Stimulated activated CD4-positive, alpha-beta T cell treated with anti-CD3 and anti-CD28 coated beads, TNF-alpha, amount 100 ng/mL, for 4 hours (primary cell): ENCODE data around the gene NPAS1.
"Not testable (repeated sequence)": the region's sequence is repeated elsewhere in the genome, so short reads cannot be mapped to it uniquely, and the experiment has no call there.

Experiments
- DNase-seq, 3 experiments: peaks; one replicate each; pipeline ENCODE4 v3.0.0-alpha.2; 2020; ENCODE audit warnings: low read depth in 3 of 3

The NPAS1 gene

DNA sequence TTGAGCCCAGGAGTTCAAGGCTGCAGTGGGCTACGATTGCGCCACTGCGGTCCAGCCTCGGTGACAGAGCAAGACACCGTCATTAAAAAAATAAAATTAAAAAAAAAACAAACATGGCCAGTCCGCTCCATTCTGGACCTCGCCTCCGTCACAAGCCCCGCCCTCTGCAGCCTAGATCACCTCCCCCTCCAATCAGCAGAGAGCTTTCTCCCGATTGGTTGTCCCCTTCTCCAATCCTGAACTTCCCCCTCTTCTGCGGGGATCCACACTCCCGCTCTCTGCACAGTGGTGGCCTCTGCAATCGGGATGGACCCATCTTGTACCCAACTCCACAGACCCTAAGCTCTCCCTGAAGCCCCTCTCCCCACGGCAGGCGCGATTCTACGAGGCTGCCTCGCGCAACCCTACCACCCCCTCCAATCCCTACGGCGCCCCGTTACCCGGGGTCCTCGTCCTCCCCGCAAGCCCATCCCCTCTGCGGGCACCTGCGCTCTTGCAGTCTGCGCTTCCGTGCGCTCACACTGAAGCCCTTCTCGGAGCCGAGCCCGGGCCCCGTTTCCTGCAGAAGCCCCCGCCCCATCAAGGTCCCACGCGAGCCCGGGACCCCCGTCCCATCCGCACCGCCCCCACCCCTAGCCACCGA lies 28.2 kb downstream of the NPAS1 start:
- DNase-seq, result peak; percentile 33 to 36 (median 33)

DNA sequence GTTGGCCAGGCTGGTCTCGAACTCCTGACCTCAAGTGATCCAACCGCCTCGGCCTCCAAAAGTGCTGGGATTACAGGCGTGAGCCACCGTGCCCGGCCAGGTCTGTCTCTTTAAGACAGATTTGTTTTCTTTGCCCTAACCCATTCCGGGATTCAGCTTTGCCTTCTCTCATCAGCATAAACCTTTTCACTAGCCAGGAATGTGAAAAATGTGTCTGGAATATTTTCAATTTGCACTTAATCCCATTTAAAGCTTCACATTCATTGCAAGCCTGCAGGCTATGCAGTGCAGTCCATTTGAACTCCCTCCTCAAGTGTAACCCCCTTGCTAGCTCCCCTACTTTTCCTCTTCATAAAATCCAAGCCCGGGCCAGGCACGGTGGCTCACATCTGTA lies 29.7 kb downstream of the NPAS1 start:
- DNase-seq, result no peak

DNA sequence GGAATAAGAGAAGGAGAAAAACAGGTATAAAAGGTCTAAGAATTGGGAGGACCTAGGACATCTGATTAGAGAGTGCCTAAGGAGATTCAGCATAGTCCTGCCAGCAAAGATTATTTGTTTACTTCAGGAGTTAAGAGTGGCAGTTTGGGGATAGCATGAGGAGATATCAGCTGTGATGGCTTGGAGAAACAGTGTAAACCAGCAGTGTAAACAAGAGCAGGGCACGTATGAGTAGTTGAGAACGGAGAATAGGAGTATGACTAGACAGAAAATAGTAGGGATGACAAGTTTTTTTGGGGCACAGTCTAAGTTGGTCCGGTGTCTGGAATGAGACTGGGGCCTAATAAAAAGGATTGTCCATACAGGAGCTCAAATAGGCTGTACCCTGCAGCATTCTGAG lies 30.9 kb downstream of the NPAS1 start:
- DNase-seq, result not testable (repeated sequence)

DNA sequence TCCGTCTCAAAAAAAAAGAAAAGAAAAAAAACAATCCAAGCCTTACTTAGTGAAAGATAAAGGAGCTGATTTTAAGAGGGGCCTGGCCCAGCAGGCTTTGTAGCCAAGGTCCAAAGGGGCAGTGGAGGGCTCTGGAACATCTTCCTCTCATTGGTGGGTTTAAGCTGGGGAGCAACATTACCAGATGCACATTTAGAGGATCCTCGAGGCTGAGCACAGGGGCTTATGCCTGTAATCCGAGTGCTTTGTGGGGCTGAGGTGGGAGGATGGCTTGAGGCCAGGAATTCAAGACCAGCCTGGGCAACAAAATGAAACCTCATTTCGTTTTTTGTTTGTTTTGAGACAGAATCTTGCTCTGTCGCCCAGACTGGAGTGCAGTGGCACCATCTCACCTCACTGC lies 36.8 kb downstream of the NPAS1 start:
- no peak for DNase-seq

DNA sequence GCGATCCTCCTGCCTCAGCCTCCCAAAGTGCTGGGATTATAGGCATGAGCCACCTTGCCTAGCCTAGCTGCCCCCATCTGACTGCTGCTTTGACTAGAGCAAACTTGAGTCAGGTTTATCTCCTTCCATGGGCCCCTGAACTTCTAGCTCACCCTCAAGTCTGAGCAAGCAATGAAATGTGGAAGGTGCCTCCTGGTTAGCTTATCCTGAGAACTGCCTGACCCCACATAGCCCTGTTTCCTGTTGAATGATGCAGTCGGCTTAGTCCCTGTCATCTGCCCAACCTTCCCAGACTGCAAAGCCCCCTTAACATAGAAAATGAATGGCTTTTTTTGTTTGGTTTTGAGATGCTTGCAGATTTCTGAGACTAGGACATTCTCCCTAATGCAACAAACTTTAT lies 37.7 kb downstream of the NPAS1 start:
- DNase-seq, result no peak

DNA sequence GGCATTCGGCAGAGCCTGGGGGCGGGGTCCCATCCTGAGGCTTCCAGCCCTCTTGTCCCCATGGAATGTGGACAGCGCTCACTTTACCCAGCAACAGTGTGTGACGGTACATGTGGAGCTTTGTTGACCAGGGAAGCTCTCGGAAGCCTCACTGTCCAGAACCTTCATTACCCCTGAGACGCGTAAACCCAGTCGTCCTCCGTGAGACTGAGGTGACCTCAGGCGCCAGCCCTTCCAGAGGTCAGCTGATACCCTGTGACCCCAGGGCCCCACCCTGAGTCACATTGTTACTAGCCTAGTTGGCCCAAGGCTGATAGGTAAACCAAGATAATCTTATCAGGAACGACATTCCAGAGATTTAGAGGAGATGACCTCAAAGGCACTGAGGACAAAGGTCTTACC lies 39.0 kb downstream of the NPAS1 start:
- no peak for DNase-seq

DNA sequence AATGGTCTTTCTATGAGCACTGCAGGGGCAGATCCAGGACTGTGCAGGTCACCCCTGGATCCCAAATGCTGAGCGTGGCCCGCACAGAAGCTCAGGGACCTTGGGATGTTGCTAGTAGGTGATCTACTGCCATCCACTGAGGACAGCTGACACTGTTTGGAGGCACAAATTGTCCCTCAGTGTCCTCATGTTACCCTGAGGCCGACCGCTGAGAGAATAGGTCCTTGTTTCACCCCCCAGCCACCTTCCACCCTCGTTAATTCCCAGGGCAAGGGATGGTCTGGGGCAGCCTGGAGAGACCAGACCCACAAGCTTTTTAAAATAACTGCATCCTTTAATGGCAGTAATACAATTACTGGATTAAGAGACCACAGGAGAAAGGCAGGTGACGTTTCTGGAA lies 44.2 kb downstream of the NPAS1 start:
- DNase-seq, result no peak

DNA sequence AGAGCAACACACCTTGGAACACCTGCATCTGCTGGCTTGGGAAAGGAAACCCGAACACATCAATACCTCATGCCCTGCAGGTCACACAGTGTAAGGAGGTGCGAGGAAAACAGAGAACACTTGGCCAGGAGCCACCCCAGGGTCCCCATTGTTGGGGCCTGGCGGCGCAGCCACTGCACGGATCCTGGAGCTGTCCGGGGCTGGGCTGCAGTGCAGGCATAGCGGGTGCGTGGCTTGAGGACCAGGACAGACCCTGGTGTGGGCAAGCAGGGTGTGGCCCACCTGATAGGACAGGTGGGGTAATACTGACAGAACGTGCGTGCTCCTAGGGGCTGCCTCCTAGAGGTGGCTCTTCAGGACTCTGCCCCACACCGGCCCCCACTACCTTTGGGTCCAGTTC lies 45.6 kb downstream of the NPAS1 start:
- no peak for DNase-seq

DNA sequence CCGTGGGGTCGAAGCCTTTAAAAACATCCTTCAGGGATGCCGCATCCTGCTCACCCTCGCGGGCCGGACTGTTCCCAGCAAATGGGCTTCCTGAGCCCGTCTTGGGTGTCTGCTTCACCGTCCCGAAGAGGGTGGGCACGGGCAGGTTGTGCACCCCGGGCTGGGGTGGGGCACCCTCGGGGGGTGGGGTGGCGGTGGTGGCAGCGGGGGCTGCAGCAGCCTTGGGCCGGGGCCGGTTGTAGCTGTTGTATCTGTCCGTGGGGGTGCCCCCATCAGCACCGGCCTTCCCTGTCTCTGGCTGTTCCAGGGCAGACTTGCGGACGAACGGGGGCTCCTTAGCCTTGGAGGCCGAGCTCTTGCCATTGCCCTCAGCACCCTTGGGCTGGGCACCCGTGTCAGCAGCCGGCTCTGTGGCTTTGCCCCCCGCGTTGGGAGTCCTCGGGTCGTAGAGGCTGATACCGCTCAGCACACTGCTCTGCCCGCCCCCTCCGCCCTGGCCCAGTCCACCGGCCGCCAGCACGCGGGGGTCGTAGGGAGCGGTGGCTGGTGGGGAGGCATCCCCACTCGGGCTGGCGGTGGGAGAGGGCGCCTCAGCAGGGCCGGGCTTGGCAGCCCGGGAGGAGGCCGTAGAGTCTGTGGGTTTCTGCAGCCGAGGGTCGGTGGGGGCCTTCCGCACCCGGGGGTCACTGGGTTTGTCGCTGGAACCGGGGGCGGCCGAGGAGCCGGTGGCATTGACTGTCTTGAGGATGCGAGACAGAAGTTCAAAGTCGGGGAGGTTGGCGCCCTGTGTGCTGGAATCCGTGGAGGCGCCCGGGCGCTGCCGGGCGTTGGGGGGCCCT lies 47.0 kb downstream of the NPAS1 start:
- no peak for DNase-seq

DNA sequence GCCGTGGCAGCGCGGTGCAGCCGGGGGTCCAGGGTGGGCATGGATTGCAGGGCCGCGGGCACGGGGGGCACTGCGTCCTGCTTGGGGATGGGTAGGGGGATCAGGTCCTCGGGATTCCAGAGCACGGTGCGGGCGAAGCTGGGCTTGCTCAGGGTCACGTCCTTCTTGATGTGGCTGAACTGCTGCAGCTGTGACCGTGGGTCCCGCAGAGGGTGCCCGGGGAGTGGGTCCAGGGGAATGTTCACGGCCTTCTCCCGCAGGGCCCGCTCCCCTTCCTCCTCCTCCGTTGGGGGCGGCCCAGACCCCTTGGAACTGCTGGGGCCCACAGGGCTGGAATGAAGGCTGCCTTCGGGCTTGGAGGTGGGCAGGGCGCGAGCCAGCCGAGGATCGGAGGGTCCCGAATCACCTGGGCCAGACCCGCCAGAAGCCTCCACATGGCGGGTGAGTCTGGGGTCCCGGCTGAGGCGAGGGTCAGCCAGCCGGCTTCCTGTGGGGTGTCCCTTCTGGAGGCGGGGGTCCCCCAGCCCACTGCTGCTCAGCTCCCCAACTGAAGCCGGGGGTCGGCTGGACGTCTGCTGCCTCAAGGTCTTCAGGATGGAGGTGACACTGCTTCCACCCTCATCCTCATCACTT lies 47.7 kb downstream of the NPAS1 start:
- no peak for DNase-seq

DNA sequence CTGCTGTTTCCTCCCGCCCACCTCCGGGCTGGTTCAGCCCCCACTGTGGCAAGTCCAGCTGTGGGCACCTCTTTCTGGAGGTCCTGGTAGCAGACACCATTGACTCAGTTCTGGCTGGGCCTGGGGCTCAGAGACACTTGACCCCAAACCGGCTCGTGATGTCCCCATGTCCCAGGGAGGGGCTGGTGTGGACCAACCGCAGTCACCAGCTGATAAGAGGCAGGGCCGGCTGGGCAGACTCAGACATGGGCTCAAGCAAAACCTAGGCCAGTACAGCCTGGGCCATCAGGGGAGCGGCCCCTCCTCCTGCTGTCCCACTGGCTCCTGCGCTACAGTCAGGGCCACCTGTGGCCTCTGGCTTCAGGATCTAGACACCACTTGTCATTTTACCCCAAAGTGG lies 48.6 kb downstream of the NPAS1 start:
- DNase-seq, result no peak

DNA sequence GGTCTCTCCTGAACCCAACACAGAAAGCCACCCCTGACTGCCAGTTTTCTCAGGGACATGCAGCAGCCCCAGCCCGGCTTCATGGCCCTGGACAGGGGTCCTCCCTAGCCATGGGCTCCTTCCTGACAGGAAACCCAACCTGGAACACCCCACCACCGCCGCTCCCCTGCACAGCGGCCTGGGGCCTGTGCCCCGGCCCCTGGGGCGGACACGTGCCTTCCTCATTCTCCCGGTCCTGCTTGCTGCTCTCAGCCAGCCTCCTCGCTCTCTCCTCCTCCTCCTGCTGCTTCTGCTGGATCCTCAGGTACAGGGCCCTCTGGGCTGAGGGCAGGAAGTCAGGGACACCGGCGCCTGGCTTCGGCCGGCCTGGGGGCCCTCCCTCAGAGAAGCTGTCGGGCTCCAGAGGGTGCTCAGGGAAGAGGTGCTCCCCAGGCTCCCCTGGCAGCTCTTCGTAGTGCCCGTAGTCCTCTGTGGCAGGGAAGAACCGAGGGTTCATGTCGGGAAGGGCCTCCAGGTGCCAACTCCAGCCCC lies 49.3 kb downstream of the NPAS1 start:
- no peak for DNase-seq

DNA sequence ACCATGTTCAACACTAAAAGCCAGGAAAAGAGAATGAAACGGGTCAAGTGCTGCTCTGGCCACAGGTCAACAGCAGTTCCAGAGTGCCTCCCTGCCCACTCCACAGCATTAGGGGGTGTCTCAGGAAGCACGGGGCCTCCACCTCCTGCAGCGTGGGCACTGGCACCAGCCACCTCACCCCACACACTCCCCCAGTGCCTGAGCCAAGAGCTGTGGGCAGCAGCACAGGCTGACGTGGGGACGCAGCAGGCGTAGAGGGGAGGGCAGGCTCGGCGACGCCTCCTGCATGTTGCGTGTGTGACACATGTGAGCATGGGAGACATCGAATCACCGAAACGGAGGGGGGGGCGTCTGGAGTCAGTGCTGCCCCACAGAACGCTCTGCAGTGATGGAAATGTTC lies 50.2 kb downstream of the NPAS1 start:
- DNase-seq, result no peak

DNA sequence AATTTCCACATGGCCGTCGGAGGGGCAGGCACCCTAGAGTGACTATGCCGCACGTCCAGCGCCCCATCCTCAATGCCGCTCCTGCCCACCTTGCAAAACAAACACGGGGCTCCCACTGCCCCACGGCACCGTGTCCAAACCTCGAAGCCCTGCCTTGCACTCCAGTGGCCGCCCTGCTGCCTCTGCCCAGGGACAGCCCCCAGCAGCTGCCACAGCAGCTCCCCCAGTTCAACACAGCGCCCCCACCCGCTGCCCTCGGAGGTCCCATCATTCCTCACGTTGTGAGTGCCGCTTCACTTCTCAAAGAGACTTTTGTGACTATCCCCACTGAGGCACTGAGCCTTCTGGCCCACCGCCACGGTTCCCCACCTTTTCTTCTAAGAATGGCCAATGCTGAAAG lies 51.1 kb downstream of the NPAS1 start:
- DNase-seq, result no peak

DNA sequence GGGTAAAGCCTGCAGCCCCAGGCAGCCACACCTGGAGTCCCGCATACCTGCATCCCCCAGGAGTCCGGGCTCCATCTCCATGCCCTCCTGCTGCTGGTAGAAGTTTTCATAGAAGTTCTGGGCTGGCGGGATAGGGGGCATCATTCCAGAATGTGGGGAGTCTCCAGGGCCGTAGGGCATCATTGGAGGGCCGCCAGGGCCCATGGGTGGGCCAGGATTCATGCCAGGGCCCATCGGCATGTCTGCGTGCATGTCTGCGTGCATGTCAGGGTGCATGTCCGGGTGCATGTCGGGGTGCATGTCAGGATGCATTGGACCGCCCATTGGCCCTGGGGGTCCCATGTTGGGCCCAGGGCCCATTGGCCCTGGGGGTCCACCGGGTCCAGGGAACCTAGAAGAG lies 52.1 kb downstream of the NPAS1 start:
- no peak for DNase-seq

DNA sequence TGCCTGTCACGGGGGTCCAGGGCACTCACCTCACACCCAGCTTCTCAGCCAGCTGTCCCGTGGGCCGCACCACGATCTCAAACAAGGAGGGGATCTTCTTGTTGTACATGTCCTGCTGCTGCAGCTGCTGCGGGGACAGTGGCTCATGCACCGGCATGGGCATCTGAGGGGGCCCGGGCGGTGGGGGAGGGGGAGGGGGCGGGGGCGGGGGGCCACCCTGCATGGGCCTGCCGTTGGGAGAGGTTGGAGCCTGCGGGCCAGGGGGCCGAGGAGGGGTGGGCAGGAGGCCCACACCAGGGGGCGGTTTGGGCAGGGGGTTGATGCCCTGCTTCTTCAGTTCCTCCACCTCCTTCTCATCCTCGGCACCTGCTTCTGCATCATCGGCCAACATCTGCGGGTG lies 52.7 kb downstream of the NPAS1 start:
- no peak for DNase-seq

DNA sequence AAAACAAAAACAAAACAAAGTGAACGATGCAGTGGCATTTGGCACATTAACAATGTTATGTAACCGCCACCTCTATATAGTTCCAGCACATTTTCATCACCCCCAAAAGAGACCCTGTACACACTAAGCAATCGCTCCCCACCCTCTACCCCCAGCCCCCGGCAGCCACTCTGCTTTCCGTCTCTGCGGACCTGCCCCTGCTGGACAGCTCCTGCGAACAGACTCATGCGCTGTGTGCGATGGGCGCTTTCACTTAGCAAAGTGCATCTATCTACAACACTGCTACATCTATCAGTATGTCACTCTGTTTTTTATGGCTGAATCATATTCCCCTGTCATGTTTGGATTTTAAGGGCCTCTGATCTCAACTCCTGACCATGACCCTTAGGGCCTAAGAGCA lies 53.9 kb downstream of the NPAS1 start:
- DNase-seq, result no peak

DNA sequence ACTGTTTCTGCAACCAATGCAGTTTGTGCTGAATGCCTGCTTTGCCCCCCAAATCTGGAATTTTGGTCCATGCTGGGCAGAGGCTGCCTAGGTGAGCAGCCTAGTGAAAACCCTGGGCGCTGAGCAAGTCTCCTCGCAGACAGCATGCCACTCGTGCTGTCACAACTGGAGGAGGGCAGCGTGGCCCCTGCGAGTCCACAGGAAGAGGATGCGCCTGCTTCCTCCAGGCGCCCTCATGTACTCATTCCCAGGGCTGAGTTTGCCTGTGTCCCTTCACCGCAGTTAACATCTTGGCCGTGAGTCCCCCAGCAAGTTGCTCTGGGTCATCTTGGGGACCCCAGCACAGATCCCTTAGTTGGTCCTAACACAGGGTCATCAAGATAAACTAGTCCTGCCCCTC lies 55.0 kb downstream of the NPAS1 start:
- DNase-seq, result no peak

DNA sequence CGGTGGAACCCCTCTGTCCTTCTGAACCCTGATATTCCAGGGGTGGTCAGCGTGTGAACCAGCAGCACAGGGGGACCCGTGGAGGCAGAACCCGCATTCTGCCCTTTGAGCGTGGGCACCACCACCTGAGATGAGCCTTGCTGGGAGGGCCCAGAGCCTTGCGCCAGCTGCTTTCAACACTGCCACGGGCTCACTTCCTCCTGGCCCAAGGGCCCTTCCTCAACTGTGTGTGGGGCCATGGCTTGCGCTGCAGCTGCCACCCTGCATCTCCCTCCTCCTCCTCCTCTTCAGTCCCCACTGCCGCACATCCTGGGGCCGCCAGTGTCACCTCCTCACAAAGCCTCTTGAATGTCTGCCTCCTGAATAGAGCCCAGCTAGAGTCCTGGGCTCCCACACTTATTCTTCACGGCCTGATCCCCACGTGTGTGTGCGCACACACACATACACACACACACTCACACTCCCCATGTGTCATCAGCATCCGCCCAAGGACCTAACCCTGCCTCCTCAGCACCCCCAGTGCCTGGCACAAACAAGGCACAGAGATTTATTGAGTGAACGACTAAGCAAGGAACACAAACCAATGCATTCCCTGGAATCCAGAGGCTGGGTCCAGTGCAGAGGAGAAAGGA lies 55.7 kb downstream of the NPAS1 start:
- DNase-seq, result no peak

DNA sequence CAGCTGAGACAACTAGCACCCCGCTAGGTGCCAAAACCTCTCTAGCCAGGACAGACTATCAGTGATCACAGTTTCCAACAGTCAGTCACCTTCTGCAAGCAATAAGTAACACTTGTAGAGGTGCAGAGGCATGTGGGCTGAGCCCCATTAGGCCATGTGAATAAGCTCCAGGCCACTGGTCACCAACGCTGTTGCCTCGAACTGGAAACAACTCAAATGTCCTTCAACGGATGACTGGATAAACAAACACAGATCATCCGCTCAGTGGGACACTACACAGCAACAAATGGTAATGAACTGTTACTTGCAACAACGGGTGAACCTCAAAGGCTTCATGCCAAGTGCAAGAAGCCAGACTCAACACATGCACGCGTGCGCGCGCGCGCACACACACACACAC lies 56.3 kb downstream of the NPAS1 start:
- DNase-seq, result no peak

DNA sequence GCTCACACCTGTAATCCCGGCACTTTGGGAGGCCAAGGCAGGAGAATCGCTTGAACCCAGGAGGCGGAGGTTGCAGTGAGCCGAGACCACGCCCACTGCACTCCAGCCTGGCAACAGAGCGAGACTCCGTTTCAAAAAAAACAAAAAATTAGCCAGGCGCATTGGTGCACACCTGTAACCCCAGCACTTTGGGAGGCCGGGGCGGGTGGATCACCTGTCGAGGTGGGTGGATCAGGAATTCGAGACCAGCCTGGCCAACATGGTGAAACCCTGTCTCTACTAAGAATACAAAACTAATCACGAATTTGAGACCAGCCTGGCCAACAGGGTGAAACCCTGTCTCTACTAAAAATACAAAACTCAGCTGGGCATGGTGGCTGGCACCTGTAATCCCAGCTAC lies 58.7 kb downstream of the NPAS1 start:
- not testable (repeated sequence) for DNase-seq

DNA sequence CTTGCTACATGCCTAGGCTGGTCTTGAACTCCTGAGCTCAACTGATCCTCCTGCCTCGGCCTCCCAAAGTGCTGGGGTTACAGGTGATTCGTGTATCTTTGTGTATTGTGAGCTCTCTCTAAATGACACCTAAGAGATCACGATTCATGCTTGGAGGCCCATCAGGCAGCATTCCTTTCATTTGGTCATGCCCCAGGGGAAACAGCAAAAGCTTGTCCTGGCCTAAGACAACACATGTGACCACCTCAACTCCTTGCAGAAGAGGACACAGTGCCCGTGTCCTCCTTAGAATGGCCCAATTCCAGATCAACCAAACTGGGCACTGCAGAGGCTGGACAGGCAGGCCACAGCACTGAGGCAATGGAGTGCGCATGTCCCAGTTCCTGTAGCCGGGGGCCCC lies 61.5 kb downstream of the NPAS1 start:
- DNase-seq, result no peak
